ENCODE measurements around the gene SLC25A5. TPM values are rescaled to one million over a fixed set of nuclear protein-coding genes. Genes with fewer than 3 reads are reported as not detected.
"Not testable (repeated sequence)": the region's sequence is repeated elsewhere in the genome, so short reads cannot be mapped to it uniquely, and the experiment has no call there.

SLC25A5 gene
- total and polyA plus RNA-seq, 11 donors = 48.7 to 590 (median 176) TPM

DNA sequence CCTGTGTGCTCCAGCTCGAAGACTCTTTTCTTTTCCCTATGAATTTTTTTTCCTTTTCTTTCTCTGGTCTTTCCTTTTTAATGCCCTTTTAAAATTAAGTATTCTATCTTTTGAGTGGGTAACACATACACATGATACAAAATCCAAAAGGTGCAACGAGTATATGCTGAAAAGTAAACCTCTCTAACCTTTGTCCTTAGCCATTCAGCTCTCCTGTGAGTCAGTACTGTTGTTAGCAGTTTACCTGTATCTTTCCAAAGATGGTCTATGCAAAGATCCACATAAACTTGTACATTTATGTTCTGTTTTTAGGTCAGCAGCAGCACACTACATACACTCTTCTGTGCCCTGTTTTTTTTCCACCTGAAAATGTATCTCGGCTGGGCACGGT lies 40.5 kb upstream of the SLC25A5 start:
- Histone ChIP-seq H3K9me3 (no peaks in the 10 kb centered on the region), H3K4me1 (peaks cover 0 to 11% (median 0%) of the 10 kb centered on the region in 12 donors), H3K4me3 (no peak overlapping the region), H3K27ac (peak overlapping the region in 3 of 12 donors; percentile 42 to 55 (median 46)), H3K27me3 (no peaks in the 10 kb centered on the region), H3K36me3 (no peaks in the 10 kb centered on the region)
- intact Hi-C loops (cut with DNase I) = loop anchor here in 1 of 10 donors (5.0 kb wide), 1 partner anchor 40 kb away; the partner anchor contains the start of gene SLC25A5
- DNase-seq (no peak), ATAC-seq (no peak)
- 63 to 83% (median 70%) methylated on average over 4 of the region's 4 CpGs for WGBS, 4 donors
- TF ChIP-seq POLR2A (IDR thresholded peaks at IDR 0.05) = no peak
- TF ChIP-seq, protein P1, sequence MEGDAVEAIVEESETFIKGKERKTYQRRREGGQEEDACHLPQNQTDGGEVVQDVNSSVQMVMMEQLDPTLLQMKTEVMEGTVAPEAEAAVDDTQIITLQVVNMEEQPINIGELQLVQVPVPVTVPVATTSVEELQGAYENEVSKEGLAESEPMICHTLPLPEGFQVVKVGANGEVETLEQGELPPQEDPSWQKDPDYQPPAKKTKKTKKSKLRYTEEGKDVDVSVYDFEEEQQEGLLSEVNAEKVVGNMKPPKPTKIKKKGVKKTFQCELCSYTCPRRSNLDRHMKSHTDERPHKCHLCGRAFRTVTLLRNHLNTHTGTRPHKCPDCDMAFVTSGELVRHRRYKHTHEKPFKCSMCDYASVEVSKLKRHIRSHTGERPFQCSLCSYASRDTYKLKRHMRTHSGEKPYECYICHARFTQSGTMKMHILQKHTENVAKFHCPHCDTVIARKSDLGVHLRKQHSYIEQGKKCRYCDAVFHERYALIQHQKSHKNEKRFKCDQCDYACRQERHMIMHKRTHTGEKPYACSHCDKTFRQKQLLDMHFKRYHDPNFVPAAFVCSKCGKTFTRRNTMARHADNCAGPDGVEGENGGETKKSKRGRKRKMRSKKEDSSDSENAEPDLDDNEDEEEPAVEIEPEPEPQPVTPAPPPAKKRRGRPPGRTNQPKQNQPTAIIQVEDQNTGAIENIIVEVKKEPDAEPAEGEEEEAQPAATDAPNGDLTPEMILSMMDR (IDR thresholded peaks at IDR 0.05) = no peak

- WGBS, 4 donors = 41 to 87% (median 63%) methylated on average over 3 of the region's 4 CpGs
- Histone ChIP-seq H3K4me3 (no peak overlapping the region), H3K9me3 (no peaks in the 10 kb centered on the region), H3K36me3 (no peaks in the 10 kb centered on the region), H3K4me1 (peaks cover 0 to 11% (median 0%) of the 10 kb centered on the region in 12 donors), H3K27ac (no peak overlapping the region), H3K27me3 (no peaks in the 10 kb centered on the region)
- ATAC-seq (no peak), DNase-seq (no peak)
- TF ChIP-seq POLR2A (IDR thresholded peaks at IDR 0.05) = no peak
- TF ChIP-seq, protein P1 (IDR thresholded peaks at IDR 0.05) = no peak
- intact Hi-C loops (cut with DNase I) = loop anchor here in 1 of 10 donors (5.0 kb wide), 1 partner anchor 38 kb away; the partner anchor contains the start of gene SLC25A5
Observed at GRCh38 chrX:119429471-119429870, 38.8 kb upstream of the SLC25A5 start.

GRCh38 chrX:119441295-119441694 lies 26.9 kb upstream of the SLC25A5 start:
- H3K36me3 ChIP-seq; intact Hi-C loops (cut with DNase I); ATAC-seq; H3K4me1 ChIP-seq; H3K4me3 ChIP-seq; H3K27ac ChIP-seq; H3K9me3 ChIP-seq; H3K27me3 ChIP-seq; DNase-seq: not testable (repeated sequence)
- WGBS, 4 donors = 76 to 97% (median 87%) methylated on average over 9 to 13 of the region's 17 CpGs

DNA sequence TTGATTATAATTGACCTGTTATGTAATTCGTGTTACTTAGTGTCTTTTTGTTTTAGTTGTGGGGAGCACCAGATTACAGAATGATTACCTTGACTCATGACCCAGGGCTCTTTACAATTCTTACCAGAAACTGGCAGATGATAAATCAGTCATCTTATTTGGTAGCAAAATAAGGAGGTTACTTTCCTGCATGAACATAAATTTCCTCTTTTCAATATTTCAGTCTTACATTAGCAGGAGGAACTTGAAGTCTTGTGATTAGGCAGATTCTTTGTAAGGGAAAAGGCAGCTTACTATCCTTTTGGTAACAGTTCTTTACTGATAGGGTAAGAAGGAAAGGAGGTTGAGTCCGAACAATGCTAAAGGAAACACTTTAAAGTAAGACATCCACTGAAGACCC lies 26.0 kb upstream of the SLC25A5 start:
- intact Hi-C loops (cut with DNase I) = no loop called here
- Histone ChIP-seq H3K4me3 (no peak overlapping the region), H3K9me3 (no peaks in the 10 kb centered on the region), H3K4me1 (no peaks in the 10 kb centered on the region), H3K27ac (no peak overlapping the region), H3K27me3 (no peaks in the 10 kb centered on the region), H3K36me3 (no peaks in the 10 kb centered on the region)
- DNase-seq (no peak), ATAC-seq (no peak)
- WGBS, 4 donors = 67 to 79% (median 71%) methylated on average over 2 of the region's 2 CpGs
- no peak for TF ChIP-seq POLR2A (IDR thresholded peaks at IDR 0.05)
- TF ChIP-seq, protein P1 (IDR thresholded peaks at IDR 0.05) = no peak

DNA sequence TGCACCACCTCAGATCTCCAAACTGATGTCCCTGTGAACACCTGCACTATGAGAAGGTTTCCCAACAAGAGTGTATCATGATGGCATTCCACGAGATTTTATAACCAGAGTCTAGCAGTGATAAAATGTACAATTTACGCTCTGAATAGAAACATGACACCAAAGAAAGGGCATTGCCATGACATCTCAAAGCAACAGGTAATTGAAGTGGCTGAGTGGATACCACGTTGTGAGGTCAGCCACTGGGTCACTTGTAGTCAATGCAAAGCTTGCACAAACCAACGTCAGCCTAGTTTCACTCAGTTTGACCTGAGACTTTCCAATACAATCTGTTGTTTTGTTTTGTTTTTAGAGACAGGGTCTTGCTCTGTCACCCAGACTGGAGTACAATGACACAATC lies 15.0 kb upstream of the SLC25A5 start:
- no peak for ATAC-seq
- Histone ChIP-seq H3K27me3 (peaks cover 0 to 2% (median 0%) of the 10 kb centered on the region in 9 donors), H3K4me3 (no peak overlapping the region), H3K36me3 (peaks cover 0 to 9% (median 0%) of the 10 kb centered on the region in 9 donors), H3K9me3 (no peaks in the 10 kb centered on the region), H3K4me1 (no peaks in the 10 kb centered on the region), H3K27ac (no peak overlapping the region)
- TF ChIP-seq POLR2A (IDR thresholded peaks at IDR 0.05) = no peak
- TF ChIP-seq, protein P1 (IDR thresholded peaks at IDR 0.05) = no peak
- intact Hi-C loops (cut with DNase I) = no loop called here
- 70 to 92% (median 81%) methylated on average over 4 of the region's 4 CpGs for WGBS, 4 donors
- DNase-seq = no peak

Data from heart left ventricle (tissue), 16 donors.